K562 (cell line): ENCODE measurements around the gene VWA3A. TPM values are rescaled to one million over a fixed set of nuclear protein-coding genes. Genes with fewer than 3 reads are reported as not detected.

ENCODE experiments used
- ATAC-seq: fragments of 200-7000 bp; cut with Tn5 transposase; 3 replicates; pipeline ENCODE4 v1.9.1; 2020; ENCODE audit warnings: moderate library complexity
- BruUV-seq: library from RNA; stranded (reverse); fragments of 400-500 nt; replicated peaks from 2 replicates; lab custom pipeline; 2021; lab: Mats Ljungman, UMichigan
- CTCF ChIA-PET: fragments of 300-600 bp; formaldehyde crosslinking; extraction: SDS; loops from one replicate; lab custom pipeline; 2021; ENCODE audit warnings: low intra/inter-chr PET ratio; lab: Yijun Ruan, JAX
- POLR2A ChIA-PET: fragments of 300-600, 350-650 bp; sonication (Branson Sonifier 250); formaldehyde crosslinking; extraction: SDS; loops from one replicate; lab custom pipeline; 2021; ENCODE audit warnings: antibody characterized with exemption, inconsistent platforms; lab: Yijun Ruan, JAX
- DNase-seq, 4 experiments: peaks; one replicate each; pipeline versions ENCODE4 v3.0.0 to v3.0.0-alpha.2; 2011 to 2018; ENCODE audit warnings: low spot score in 3 of 4, mixed read lengths in 3 of 4; ENCODE audit errors: extremely low read depth in 1 of 4
- FAIRE-seq: peaks from 2 replicates; lab custom pipeline; 2011; peaks lifted over from hg19 to GRCh38; lab: Jason Lieb, UNC
- H2AFZ ChIP-seq: 2 replicates; pipeline ENCODE4 v1.6.0; 2011; ENCODE audit warnings: low read depth, low read length, control low read depth, inconsistent platforms
- H3K27ac ChIP-seq: fragments of 200-600 bp; 3 replicates; pipeline ENCODE4 v1.8.0; 2011; ENCODE audit warnings: low read depth, mild to moderate bottlenecking, control low read depth, inconsistent platforms, low read length, moderate library complexity, mixed read lengths; ENCODE audit errors: extremely low read depth
- H3K27me3 ChIP-seq, 2 experiments: fragments of 300-600 bp in 1 of 2; 2 replicates in 1 of 2; 3 replicates in 1 of 2; pipeline versions ENCODE4 v1.6.0 to v1.8.0; 2011; ENCODE audit warnings: inconsistent platforms in 2 of 2, low read length in 2 of 2, mild to moderate bottlenecking in 1 of 2, mixed read lengths in 1 of 2, moderate library complexity in 1 of 2; ENCODE audit not compliant: control insufficient read depth in 2 of 2, insufficient read depth in 2 of 2
- H3K36me3 ChIP-seq: fragments of 300-600 bp; 3 replicates; pipeline ENCODE4 v1.8.0; 2011; ENCODE audit warnings: mild to moderate bottlenecking, low read length, inconsistent platforms; ENCODE audit not compliant: control insufficient read depth, insufficient read depth
- H3K4me1 ChIP-seq, 2 experiments: fragments of 200-600 bp in 1 of 2; replicated peaks in 1 of 2; 2 replicates in 1 of 2; 3 replicates in 1 of 2; pipeline versions ENCODE4 v1.5.1 to v1.8.0; 2011; ENCODE audit warnings: inconsistent platforms in 2 of 2, low read length in 2 of 2, mild to moderate bottlenecking in 1 of 2, mixed read lengths in 1 of 2, moderate library complexity in 1 of 2; ENCODE audit not compliant: control insufficient read depth in 2 of 2, insufficient read depth in 2 of 2
- H3K4me2 ChIP-seq: 2 replicates; pipeline ENCODE4 v1.6.1; 2011; ENCODE audit warnings: low read length, control low read depth, inconsistent platforms, mixed read lengths; ENCODE audit not compliant: insufficient read depth
- H3K4me3 ChIP-seq: fragments of 200-600 bp; sonication (generic), shearing (Covaris generic); 2 replicates; pipeline ENCODE4 v1.5.1; 2016; ENCODE audit warnings: control low read depth, inconsistent platforms
- H3K79me2 ChIP-seq: fragments of 200-600 bp; 3 replicates; pipeline ENCODE4 v1.8.0; 2011; ENCODE audit warnings: low read length, inconsistent platforms; ENCODE audit not compliant: control insufficient read depth, insufficient read depth
- H3K9ac ChIP-seq, 2 experiments: 2 replicates each; pipeline versions ENCODE4 v1.6.0 to v1.6.1; 2011; ENCODE audit warnings: low read depth in 2 of 2, low read length in 2 of 2, control low read depth in 1 of 2, inconsistent platforms in 1 of 2, mild to moderate bottlenecking in 1 of 2, mixed read lengths in 1 of 2; ENCODE audit not compliant: insufficient read depth in 1 of 2
- H3K9me1 ChIP-seq: one replicate; pipeline ENCODE4 v1.6.0; 2011; ENCODE audit warnings: inconsistent platforms, mild to moderate bottlenecking, low read length, moderate library complexity; ENCODE audit not compliant: control insufficient read depth, insufficient read depth
- H3K9me3 ChIP-seq: replicated peaks from 2 replicates; pipeline ENCODE4 v1.5.1; 2011; ENCODE audit warnings: low read depth, low read length, inconsistent platforms; ENCODE audit not compliant: control insufficient read depth, insufficient read depth
- H4K20me1 ChIP-seq: replicated peaks from 2 replicates; pipeline ENCODE4 v1.6.1; 2011; ENCODE audit warnings: low read length, inconsistent platforms, mixed read lengths; ENCODE audit not compliant: control insufficient read depth, insufficient read depth
- CBFB ChIP-seq: sonication (generic); formaldehyde crosslinking; IDR thresholded peaks from 2 replicates; pipeline ENCODE4 v1.4.0; 2020; ENCODE audit warnings: mild to moderate bottlenecking, missing genetic modification reagents
- FOXA1 ChIP-seq: fragments of 450-650 bp; IDR thresholded peaks from 2 replicates; pipeline ENCODE4 v1.6.1; 2016; ENCODE audit warnings: mild to moderate bottlenecking, borderline replicate concordance
- PBX2 ChIP-seq, 2 experiments: IDR thresholded peaks in 1 of 2; conservative IDR thresholded peaks in 1 of 2; 2 replicates each; pipeline ENCODE4 v1.6.1; 2016; ENCODE audit warnings: low read depth in 2 of 2, mild to moderate bottlenecking in 1 of 2, missing compliant biosample characterization in 1 of 2, missing genetic modification characterization in 1 of 2, moderate library complexity in 1 of 2
- ZNF431 ChIP-seq: sonication (generic); formaldehyde crosslinking; IDR thresholded peaks from 2 replicates; pipeline ENCODE4 v1.8.0; 2022; ENCODE audit warnings: mild to moderate bottlenecking, missing genetic modification reagents
- ZNF699 ChIP-seq: fragments of 250-450 bp; sonication (Bioruptor Pico); IDR thresholded peaks from 2 replicates; pipeline ENCODE4 v1.8.0; 2021; ENCODE audit warnings: mild to moderate bottlenecking, moderate library complexity; ENCODE audit not compliant: insufficient replicate concordance
- WGBS: fragments of 100-300 bp; shearing (Covaris generic); methylation state at CpG from one replicate; pipeline ENCODE4 v1.1.6; 2016; ENCODE audit warnings: low coverage, mixed read lengths; ENCODE audit not compliant: insufficient coverage; ENCODE audit errors: missing lambda C conversion rate; 5-methylcytosine and 5-hydroxymethylcytosine counted together
- in situ Hi-C: fragments of 300-500 bp; cut with MboI; formaldehyde crosslinking; loops from 4 replicates; pipeline ENCODE4 v1.15.0; 2018; ENCODE audit warnings: inconsistent platforms, mixed read lengths
- intact Hi-C: fragments of 100-400 bp; cut with micrococcal nuclease; formaldehyde crosslinking; loops from 2 replicates; pipeline ENCODE4 v1.14.2; 2022
- polyA plus RNA-seq, 8 experiments: library from polyadenylated mRNA; depleted of rRNA in 4 of 8; stranded (reverse) in 5 of 8; unstranded in 3 of 8; fragments of >200 nt; fragmentation: Nextera tagmentation in 2 of 8; fragmentation: Illumina TruSeq in 1 of 8; extraction: Ambion mirVana in 2 of 8; extraction: Trizol in 1 of 8; gene quantifications; 2 replicates each; pipeline versions ENCODE4 v1.2.1 to v1.2.3, GENCODE V29; 2011 to 2014; ENCODE audit warnings: inconsistent platforms in 1 of 8, missing spikeins in 1 of 8
- total RNA-seq, 7 experiments: library from RNA; depleted of rRNA in 6 of 7; stranded (reverse); fragments of >200 nt in 6 of 7; fragmentation: Illumina TruSeq in 2 of 7; extraction: Trizol in 2 of 7; gene quantifications; 2 replicates each; pipeline versions ENCODE4 v1.2.1 to v1.2.3, GENCODE V29; 2011 to 2021; ENCODE audit warnings: low replicate concordance in 1 of 7
- TF ChIP-seq, protein P1 (sequence below): fragments of 250-450 bp; sonication (Bioruptor Pico); IDR thresholded peaks from 2 replicates; pipeline ENCODE4 v1.4.0; 2020

The VWA3A gene
- total and polyA plus RNA-seq, 9 of the 15 experiments (the other 6 are each of a cell fraction or from before 2014, with no cell fraction given): not detected

DNA sequence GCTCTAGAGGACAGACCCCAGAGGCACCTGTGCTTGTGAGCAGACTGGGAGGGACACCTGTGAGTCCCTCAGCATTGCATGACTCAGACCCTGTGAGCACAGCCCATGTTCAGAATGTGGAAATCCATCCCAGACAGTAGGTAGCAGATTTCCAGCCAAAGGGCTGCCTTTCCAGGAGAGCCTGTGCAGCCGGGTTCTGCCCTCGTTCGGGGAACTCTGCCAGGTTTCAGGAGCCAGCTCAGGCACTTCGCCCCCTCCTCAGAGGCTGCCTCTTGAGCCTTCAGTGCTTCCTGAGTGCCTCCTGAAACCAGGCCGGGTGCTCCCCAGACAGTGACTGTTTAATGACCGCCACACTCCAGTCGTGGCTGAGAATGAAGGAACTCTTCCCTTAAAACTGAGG lies 46.7 kb downstream of the VWA3A start:
- H3K27ac ChIP-seq: no peak overlapping the region
- no peak overlapping the region for H3K4me3 ChIP-seq
- DNase-seq: no peak
- H3K9me1 ChIP-seq: no peaks in the 10 kb centered on the region
- H3K9me3 ChIP-seq: no peaks in the 10 kb centered on the region
- H3K36me3 ChIP-seq: no peaks in the 10 kb centered on the region
- intact Hi-C loops (no loop called here), in situ Hi-C loops (no loop called here)
- no peak overlapping the region for H2AFZ ChIP-seq
- H4K20me1 ChIP-seq: peaks cover 2% of the 10 kb centered on the region; the same call in 1 of the 2 replicates
- ChIA-PET CTCF (no interaction called here), POLR2A (no interaction called here)
- no peaks in the 10 kb centered on the region for H3K4me1 ChIP-seq
- peaks cover 33 to 50% of the 10 kb centered on the region in 2 experiments for H3K27me3 ChIP-seq
- H3K79me2 ChIP-seq: no peaks in the 10 kb centered on the region
- FAIRE-seq: no peak
- 0% methylated on average over 7 of the region's 7 CpGs for WGBS
- TF ChIP-seq, protein P1, sequence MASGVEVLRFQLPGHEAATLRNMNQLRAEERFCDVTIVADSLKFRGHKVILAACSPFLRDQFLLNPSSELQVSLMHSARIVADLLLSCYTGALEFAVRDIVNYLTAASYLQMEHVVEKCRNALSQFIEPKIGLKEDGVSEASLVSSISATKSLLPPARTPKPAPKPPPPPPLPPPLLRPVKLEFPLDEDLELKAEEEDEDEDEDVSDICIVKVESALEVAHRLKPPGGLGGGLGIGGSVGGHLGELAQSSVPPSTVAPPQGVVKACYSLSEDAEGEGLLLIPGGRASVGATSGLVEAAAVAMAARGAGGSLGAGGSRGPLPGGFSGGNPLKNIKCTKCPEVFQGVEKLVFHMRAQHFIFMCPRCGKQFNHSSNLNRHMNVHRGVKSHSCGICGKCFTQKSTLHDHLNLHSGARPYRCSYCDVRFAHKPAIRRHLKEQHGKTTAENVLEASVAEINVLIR (CRISPR knock-in tag): no peak
- TF ChIP-seq FOXA1: no peak
- TF ChIP-seq ZNF431: no peak
- no peak for TF ChIP-seq CBFB (CRISPR knock-in tag)
- TF ChIP-seq ZNF699 (CRISPR knock-in tag): no peak
- no peak for TF ChIP-seq PBX2 (CRISPR knock-in tag; IDR thresholded peaks at IDR 0.05; ENCODE audit: low read depth)
- TF ChIP-seq PBX2 (tag; conservative IDR thresholded peaks at IDR 0.05; ENCODE audit: low read depth): no peak
- TF ChIP-seq, all 486 proteins: peak for 0
- ATAC-seq: no peak
- no peak overlapping the region for H3K9ac ChIP-seq
- no TSS peak for BruUV-seq
- H3K4me2 ChIP-seq: no peak overlapping the region
